Islet precursor cell (in vitro differentiated cells): ENCODE measurements around the gene TMEM8B.

Source experiments
- DNase-seq: peaks from one replicate; pipeline ENCODE4 v3.0.0-alpha.2; 2018

Gene TMEM8B

GRCh38 chr9:35812025-35812602, 16.9 kb upstream of the TMEM8B start, which contains the start of gene SPAG8:
TSS of gene SPAG8 (minus strand) at chr9:35812262. CDS start at chr9:35812147, 115 bp downstream.
- DNase-seq: peak; percentile 98

DNA sequence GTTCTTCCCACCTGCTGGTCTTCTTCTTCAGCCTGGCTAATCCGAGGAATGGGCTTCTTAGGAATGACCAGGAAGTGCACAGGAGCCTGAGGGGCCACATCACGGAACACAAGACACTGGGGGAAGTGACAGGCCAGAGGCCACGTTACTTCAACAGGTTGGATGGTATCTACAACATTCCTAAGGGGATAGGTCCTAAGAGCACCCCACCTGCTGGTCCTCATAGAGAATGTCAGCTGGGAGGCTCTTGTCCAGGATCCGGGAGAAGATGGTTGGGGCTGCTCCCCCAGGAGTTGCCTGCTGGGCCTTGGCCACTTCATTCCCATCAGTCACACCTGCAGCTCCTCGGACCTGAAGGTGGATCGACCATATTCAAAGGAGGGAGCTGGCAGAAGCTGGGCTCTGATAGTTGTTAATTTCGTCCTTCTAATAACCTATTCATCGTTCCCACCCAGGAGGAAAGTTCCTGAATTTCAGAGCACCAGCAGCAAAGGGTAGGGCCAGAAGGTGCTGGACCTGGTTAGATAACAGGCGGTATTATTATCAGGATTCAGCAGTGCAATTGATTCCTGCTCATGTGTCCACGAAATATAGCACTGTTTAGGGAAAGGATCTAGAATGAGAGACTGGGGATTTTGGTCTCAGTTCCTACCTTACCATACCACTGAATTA, 15.5 kb upstream of the TMEM8B start:
- peak; percentile 70 for DNase-seq

DNA sequence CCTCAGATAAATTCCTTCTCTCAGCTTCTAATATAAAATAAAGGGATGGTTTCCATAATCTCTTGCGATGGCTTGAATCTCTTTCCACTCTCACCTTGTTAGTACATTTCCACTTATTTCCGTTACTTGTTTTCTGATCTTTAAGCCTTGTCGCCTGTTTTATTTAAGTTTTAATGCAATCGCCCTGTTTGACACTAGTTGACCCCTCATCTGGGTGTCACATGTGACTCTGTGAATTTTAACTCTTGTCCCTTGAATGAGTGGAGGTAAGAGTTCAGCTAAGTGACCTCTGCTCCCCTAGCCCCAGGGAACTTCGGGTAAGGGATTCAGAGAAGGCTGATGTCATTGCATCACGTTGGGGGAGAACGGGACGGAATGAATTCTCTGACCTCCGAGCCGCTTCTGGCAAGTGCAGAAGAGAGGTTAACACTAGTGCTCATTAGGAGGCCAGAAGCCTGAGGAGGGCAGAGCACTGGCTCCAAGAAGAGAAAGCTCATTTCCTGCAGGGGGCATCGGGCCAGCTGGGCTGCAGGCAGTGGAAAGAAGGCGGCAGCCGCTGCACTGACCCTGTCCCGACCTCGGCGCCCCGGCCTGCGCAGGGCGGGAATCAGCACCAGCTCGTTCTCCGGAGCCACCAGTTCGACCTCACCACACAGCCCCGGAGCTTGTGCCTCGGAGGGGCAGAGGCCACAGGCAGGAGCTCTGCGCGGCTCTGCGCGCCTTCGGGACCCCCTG, 14.8 kb upstream of the TMEM8B start:
- peak; percentile 91 for DNase-seq

DNA sequence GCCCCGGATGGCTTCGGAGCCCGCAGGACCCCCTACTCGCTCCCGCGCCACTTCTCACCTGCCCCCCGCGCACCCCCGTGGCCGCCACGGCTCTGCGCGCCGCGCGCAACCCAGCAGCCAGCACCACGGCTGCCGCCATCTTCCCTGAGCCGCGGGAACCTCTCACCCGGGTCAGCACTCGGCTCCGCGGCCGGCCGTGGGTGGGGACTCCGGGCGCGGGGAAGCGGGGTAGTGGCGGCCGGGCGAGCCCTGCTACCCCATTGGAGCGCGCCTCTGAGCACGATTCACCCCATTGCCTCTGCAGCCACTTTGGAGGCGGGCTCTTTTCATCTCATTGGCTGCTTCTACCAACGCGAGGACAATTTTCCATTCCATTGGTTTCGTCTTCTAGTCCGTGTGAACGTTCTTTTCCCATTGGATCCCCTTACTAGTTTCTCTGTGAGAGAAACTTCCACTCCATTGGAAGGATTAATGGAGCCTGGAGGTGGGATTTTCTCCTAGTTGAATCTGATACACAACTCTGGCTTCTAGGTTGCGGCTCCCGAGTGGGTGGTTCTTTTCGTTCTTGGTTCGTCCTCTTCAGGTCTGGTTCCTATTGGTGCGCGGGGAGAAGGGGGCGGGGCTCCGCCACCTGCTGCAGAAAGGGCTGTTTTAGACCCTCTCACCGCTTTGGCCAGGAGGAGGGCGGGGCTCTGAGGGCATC, 14.0 kb upstream of the TMEM8B start, which contains the start of gene HINT2:
Gene HINT2, minus strand, starts transcription at position 202 of the 703 bp plus-strand sequence. Its CDS starts 63 bp downstream, at position 139.
- peak; percentile 99 for DNase-seq

DNA sequence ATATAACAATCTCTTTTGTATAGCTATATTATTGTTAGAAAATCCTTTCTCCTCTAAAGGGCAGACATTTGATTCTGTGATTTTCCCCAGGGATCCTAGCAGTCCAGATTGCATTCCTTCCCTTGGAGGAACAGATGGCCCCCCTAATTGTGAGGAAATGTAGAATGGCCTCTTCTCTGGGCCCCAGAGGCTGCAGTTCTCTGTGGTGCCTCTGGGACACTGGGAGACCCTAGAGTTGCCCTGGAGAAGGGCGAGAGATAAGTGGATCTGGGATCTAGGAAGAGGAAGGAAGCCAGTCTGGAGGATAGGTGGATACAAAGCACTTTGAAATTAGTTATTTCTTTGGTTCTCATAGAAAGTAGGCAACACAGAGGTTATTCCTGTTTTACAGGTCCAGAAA, 12.3 kb upstream of the TMEM8B start:
- DNase-seq: no peak

- DNase-seq: no peak
Measured at GRCh38 chr9:35818341-35818740, 10.7 kb upstream of the TMEM8B start.

GRCh38 chr9:35820076-35820475, 9.0 kb upstream of the TMEM8B start:
- DNase-seq: no peak

DNA sequence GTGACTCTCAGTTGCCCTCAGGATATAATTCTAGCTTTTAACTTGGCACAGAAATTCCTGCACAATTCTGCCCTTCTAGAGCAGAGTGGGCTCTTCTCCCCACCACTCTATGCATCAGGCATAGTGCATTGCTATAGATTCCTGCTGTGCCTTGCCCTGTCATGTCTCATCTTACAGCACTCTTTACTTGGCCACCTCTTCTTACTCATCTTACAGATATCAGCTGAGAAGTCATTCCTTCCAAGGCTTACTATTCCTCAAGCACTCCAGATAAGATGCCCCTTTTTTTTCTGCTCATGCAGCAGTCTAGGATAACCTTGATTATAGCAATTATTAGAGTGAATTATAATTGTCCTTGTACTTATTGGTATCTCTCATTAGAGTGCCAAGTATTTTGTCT, 6.1 kb upstream of the TMEM8B start:
- no peak for DNase-seq

GRCh38 chr9:35826071-35826701, 2.8 kb upstream of the TMEM8B start:
- no peak for DNase-seq

- DNase-seq: no peak
Measured at GRCh38 chr9:35827486-35827885, 1.5 kb upstream of the TMEM8B start.

DNA sequence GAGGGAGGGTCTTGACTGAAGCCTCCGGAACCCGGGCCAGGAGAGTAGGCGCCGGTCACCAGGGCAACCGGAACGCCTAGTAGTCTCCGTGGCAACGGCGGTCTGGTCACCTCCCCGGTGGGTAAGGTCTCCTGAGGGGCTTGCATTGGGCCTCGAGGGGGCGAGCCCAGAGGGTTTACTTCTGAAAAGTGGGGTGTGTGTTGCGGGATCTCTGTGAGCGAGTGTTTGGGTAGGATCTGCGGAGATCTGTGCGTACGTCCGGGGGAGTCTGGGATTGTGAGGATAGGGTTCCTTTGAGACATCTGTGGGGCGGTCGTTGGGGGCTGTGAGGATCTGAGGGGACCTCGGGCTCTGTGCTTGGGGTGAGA, 328 bp upstream of the TMEM8B start, which contains the start of gene FAM221B:
Gene FAM221B, minus strand, starts transcription at position 17 of the 368 bp plus-strand sequence. CDS start 2,571 bp downstream, outside the sequence.
- DNase-seq: no peak

DNA sequence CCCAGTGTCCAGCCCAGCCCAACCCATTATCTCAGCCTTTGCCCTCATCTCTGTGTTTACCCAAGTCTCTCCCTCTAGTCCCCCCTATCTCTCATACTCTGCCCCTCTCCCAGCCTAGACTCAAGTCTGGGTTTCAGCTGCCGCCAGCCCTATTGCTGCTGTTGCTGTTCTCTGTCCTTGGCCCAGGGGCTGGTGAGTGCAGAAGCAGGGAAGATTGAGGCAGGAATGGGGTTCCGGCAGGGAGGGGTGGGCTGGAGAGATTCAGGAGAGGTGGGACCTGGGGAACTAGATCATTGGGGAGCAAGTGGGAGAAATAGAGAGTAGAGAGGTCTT, 702 bp downstream of the TMEM8B start:
- no peak for DNase-seq

- DNase-seq: no peak
Measured at GRCh38 chr9:35831040-35831439, 2.0 kb downstream of the TMEM8B start.

DNA sequence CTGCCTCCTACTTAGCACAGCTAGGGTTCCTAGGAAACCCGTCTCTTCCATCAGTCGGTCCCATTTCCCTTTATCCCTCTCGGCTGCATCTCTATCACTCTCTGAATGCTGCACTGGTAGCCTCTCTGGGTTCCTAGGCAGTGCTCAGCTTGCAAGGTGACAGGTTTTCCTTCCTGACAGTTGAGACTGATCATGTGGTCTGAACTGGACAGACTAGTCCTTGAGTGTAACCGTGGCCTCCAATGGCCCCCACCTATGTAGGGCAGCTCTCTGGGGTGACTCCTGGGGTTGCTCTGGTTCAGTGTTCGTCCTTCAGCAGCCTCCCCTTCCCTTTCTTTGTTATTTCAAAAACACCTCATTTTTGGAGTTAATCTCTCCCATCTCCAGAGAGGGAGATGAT, 3.8 kb downstream of the TMEM8B start:
- DNase-seq: no peak

DNA sequence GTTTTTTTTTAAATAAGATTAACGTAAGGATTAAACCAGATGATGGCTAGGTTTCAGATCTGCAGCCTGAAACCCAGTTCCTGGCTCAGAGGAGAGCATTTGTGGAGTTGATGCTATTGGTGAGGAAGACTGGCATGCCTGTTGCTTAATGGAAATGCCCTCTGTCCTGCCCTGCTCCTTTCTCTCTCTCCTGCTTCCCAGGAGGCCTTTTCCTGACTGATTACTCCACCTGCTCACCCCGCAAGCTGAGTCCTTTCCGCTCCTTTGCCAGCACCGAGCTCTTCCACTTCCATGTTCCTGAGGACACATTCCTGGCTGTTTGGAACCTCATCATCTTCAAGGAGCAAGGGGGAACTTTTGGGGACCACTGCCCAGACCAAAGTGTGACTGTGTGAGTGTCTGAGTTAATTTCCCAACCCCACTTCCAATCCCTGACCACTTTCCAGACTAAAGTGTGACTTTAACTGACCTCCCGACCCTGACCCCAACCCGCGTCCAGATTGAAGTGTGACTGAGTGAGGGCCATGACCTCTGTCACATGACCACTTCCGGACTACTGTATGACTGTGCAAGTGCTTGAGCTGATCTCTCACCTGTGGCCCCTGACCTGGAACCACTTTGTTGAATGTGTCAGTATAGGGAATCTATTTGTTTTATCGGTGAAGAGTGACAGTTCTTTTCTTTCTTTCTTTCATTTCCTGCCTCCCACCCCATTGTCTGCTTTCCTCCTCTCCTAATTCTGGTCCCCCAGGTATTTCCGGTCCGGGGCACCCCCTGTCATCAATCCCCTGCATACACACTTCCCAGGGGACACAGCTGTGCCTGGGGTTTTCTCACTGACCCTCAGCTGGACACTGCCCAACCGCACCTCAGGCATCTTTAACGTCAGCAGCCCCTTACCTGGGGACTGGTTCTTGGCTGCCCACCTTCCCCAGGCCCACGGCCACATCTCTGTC, 5.5 kb downstream of the TMEM8B start:
- no peak for DNase-seq

DNA sequence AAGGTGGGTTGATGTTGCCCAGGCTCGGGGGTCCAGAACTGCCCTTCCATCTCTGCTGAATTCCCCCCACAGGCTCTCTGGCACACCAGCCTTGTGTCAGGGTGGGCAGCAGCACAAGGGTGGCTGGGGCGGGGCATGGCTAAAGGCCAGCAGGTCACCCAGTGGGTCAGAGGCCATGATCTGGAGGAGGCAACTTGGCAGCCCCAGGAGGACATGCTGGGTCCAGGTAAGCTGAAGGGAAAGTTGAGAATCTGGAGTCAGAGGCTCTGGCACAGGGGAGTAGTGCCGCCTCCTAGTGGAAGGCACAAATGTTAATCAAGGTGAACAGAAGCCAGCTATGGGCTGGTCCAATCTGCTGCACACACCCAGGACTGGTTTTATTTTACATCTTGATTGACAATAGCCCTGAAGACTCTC, 6.2 kb downstream of the TMEM8B start:
- DNase-seq: no peak

- DNase-seq: no peak
Measured at GRCh38 chr9:35835766-35836165, 6.7 kb downstream of the TMEM8B start.

DNA sequence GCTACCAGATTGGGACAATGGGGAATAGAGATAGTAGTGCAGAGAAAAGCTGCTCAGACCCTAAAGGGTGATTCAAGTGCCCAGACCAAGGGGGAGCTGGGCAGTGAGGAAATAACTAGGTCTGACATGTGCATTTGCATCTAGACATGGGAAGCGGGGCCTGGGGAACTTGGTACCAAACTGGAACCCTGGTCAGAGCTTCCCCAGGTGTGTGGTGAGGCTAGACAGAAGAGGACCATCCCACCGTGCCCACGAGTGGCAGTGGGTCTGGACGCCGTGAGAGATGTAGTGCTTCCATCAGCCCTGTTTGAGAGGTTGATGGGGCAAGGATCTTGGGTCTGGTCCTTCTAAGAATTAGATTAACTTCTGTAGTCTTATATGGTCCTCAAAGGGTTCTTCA, 7.6 kb downstream of the TMEM8B start:
- DNase-seq: no peak

GRCh38 chr9:35839926-35840325, 10.9 kb downstream of the TMEM8B start:
- no peak for DNase-seq

DNA sequence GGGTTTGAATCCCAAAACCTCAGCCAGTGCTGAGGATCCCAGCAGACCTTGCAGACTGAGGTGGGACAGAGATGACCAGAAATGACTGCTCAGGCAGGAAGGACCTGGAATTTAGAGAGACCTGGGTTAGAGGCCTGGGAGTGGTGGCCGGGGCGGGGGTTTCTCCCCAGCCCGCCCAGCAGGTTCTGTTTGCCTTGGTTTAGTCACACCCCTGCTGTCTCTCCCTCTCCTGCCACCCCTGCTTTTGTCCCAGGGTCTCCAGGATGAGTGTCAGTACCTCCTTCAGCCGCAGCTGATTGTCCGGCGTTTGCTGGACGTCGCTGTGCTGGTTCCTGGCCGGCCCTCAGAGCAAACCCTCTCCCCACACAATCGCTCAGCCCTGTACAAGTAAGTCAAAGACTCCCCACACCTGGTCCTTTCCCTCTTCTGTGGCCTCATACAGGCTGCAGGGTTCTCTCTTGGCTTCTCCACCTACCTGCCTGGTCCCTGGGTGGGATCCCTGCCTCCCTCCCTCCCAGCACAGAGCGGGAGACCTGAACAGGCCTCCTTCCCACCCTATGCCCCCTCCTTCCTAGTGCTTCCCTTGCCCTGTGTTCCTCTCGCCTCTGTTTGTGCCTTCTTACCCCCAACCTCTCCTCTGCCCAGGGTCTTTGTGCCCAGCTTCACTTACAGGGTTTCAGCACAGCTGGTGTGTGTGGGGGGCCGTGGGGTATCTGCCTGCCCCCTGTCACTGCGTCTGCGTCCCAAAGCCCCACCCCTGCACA, 12.0 kb downstream of the TMEM8B start:
- no peak for DNase-seq

GRCh38 chr9:35841645-35841900, 12.5 kb downstream of the TMEM8B start:
- DNase-seq: no peak
